Measurements from ENCODE around the gene SLC27A6. TPM values are rescaled to one million over a fixed set of nuclear protein-coding genes. Genes with fewer than 3 reads are reported as not detected.

SLC27A6 gene
- total and polyA plus RNA-seq, 2 experiments from 2014 or later: 2.0 to 4.8 TPM

DNA sequence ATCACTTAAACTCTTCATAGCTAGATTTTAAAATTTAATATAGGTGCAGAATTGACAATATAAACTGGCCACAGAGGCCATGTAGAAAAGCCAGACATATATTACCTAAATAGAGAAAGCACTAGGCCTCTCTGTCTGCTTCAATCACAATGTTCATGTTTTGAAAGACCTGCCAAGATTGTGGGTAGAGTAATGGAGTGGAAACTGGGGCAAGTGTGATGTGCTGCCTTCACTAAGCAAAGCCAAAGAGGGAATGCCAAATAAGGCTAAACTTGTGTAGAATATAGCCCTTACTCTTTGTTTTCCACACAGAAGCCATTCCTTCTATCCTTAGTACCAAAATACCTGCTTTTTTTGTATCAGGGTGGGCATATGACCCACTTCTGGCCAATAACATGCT lies 114.2 kb downstream of the SLC27A6 start:
- H3K36me3 ChIP-seq (ENCODE audit: insufficient read depth): no peaks in the 10 kb centered on the region
- no peaks in the 10 kb centered on the region for H4K20me1 ChIP-seq (replicated peaks; ENCODE audit: insufficient read depth)
- no peaks in the 10 kb centered on the region for H3K79me2 ChIP-seq (replicated peaks; ENCODE audit: insufficient read depth)
- H3K27ac ChIP-seq (ENCODE audit: low read depth): no peak overlapping the region
- ATAC-seq (no peak), DNase-seq (ENCODE audit: low spot score) (no peak)
- H3K4me3 ChIP-seq: no peak overlapping the region
- Mint-ChIP-seq H3K27me3 (ENCODE audit: insufficient read depth, low read depth, poor library complexity) (no peaks in the 10 kb centered on the region), H3K9me3 (no peaks in the 10 kb centered on the region), H3K27ac (no peak overlapping the region), H3K4me1 (no peaks in the 10 kb centered on the region), H3K4me3 (no peak overlapping the region), H3K36me3 (ENCODE audit: low read depth) (no peaks in the 10 kb centered on the region)
- no peaks in the 10 kb centered on the region for H3K4me1 ChIP-seq (ENCODE audit: insufficient read depth)
- H3F3A ChIP-seq (replicated peaks; ENCODE audit: low read depth): no peaks in the 10 kb centered on the region
- TF ChIP-seq EZH2phosphoT487 (IDR thresholded peaks at IDR 0.05; ENCODE audit: unreplicated experiment) (no peak), REST (IDR thresholded peaks at IDR 0.05; ENCODE audit: unreplicated experiment) (no peak), STAT1 (IDR thresholded peaks at IDR 0.05; ENCODE audit: unreplicated experiment) (no peak), POLR2AphosphoS5 (IDR thresholded peaks at IDR 0.05; ENCODE audit: low read depth) (no peak), ZNF331 (CRISPR knock-in tag; IDR thresholded peaks at IDR 0.05; ENCODE audit: low read depth) (no peak), CREB1 (CRISPR knock-in tag; IDR thresholded peaks at IDR 0.05; ENCODE audit: low read depth) (no peak)
- TF ChIP-seq, protein P1, sequence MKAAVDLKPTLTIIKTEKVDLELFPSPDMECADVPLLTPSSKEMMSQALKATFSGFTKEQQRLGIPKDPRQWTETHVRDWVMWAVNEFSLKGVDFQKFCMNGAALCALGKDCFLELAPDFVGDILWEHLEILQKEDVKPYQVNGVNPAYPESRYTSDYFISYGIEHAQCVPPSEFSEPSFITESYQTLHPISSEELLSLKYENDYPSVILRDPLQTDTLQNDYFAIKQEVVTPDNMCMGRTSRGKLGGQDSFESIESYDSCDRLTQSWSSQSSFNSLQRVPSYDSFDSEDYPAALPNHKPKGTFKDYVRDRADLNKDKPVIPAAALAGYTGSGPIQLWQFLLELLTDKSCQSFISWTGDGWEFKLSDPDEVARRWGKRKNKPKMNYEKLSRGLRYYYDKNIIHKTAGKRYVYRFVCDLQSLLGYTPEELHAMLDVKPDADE (IDR thresholded peaks at IDR 0.05): no peak
- no peak overlapping the region for H2AFZ ChIP-seq
- H3K9me2 ChIP-seq (ENCODE audit: insufficient read depth): no peaks in the 10 kb centered on the region
- no peak overlapping the region for H3K4me2 ChIP-seq
- H3K27me3 ChIP-seq (ENCODE audit: insufficient read depth): no peaks in the 10 kb centered on the region

GRCh38 chr5:129080766-129081165 lies 115.5 kb downstream of the SLC27A6 start:
- Histone ChIP-seq H3K79me2 (replicated peaks; ENCODE audit: insufficient read depth) (no peaks in the 10 kb centered on the region), H4K20me1 (replicated peaks; ENCODE audit: insufficient read depth) (no peaks in the 10 kb centered on the region), H3K9me2 (ENCODE audit: insufficient read depth) (no peaks in the 10 kb centered on the region), H3K27ac (ENCODE audit: low read depth) (no peak overlapping the region), H3K4me1 (ENCODE audit: insufficient read depth) (no peaks in the 10 kb centered on the region), H3K4me2 (no peak overlapping the region), H3F3A (replicated peaks; ENCODE audit: low read depth) (no peaks in the 10 kb centered on the region), H3K27me3 (ENCODE audit: insufficient read depth) (no peaks in the 10 kb centered on the region), H3K4me3 (no peak overlapping the region), H2AFZ (no peak overlapping the region), H3K36me3 (ENCODE audit: insufficient read depth) (no peaks in the 10 kb centered on the region)
- no peak for ATAC-seq
- Mint-ChIP-seq H3K36me3 (ENCODE audit: low read depth) (no peaks in the 10 kb centered on the region), H3K4me1 (no peaks in the 10 kb centered on the region), H3K9me3 (no peaks in the 10 kb centered on the region), H3K4me3 (no peak overlapping the region), H3K27ac (no peak overlapping the region), H3K27me3 (ENCODE audit: insufficient read depth, low read depth, poor library complexity) (no peaks in the 10 kb centered on the region)
- no peak for DNase-seq (ENCODE audit: low spot score)
- no peak for TF ChIP-seq STAT1 (IDR thresholded peaks at IDR 0.05; ENCODE audit: unreplicated experiment)
- no peak for TF ChIP-seq ZNF331 (CRISPR knock-in tag; IDR thresholded peaks at IDR 0.05; ENCODE audit: low read depth)
- no peak for TF ChIP-seq CTCF (conservative IDR thresholded peaks at IDR 0.05; ENCODE audit: low read depth in 2 of 2)
- no peak for TF ChIP-seq EZH2 (IDR thresholded peaks at IDR 0.05; ENCODE audit: low read depth, unreplicated experiment)
- no peak for TF ChIP-seq ZNF114 (CRISPR knock-in tag; IDR thresholded peaks at IDR 0.05)
- no peak for TF ChIP-seq POLR2AphosphoS5 (IDR thresholded peaks at IDR 0.05; ENCODE audit: low read depth)
- no peak for TF ChIP-seq JUNB (IDR thresholded peaks at IDR 0.05; ENCODE audit: unreplicated experiment)
- TF ChIP-seq NANOG (IDR thresholded peaks at IDR 0.05; ENCODE audit: borderline replicate concordance): no peak
- TF ChIP-seq REST (IDR thresholded peaks at IDR 0.05; ENCODE audit: unreplicated experiment): no peak

Data from GM23338 (cell line).